Kidney (tissue), 14 donors: Measurements from ENCODE around the gene SPC24. TPM values are rescaled to one million over a fixed set of nuclear protein-coding genes. Genes with fewer than 3 reads are reported as not detected.

Experiments
- DNase-seq, 5 donors: peaks; one replicate each; pipeline ENCODE4 v3.0.0-alpha.2; 2013 to 2020
- FAIRE-seq: peaks from 2 replicates; lab custom pipeline; 2012; peaks lifted over from hg19 to GRCh38; lab: Jason Lieb, UNC
- H3K27ac ChIP-seq, 2 donors: one replicate each; pipeline ENCODE4 v1.7.0; 2013; ENCODE audit warnings: low read depth in 2 of 2, low read length in 2 of 2, inconsistent platforms in 1 of 2
- H3K27me3 ChIP-seq: one replicate; pipeline ENCODE4 v1.7.1; 2013; ENCODE audit warnings: low read length, inconsistent platforms; ENCODE audit not compliant: control insufficient read depth, insufficient read depth
- H3K36me3 ChIP-seq, 3 donors: one replicate each; pipeline versions ENCODE4 v1.7.0 to v1.7.1; 2013; ENCODE audit warnings: low read length in 3 of 3, control low read depth in 1 of 3, inconsistent platforms in 1 of 3; ENCODE audit not compliant: insufficient read depth in 3 of 3, control insufficient read depth in 2 of 3
- H3K4me1 ChIP-seq, 3 donors: one replicate each; pipeline versions ENCODE4 v1.7.0 to v1.7.1; 2013; ENCODE audit warnings: low read length in 3 of 3, inconsistent platforms in 1 of 3, low read depth in 1 of 3; ENCODE audit not compliant: control insufficient read depth in 2 of 3, insufficient read depth in 2 of 3
- H3K4me3 ChIP-seq, 3 donors: one replicate each; pipeline versions ENCODE4 v1.7.0 to v1.8.1; 2013; ENCODE audit warnings: low read length in 3 of 3, control low read depth in 1 of 3, inconsistent platforms in 1 of 3
- H3K9ac ChIP-seq, 3 donors: one replicate each; pipeline versions ENCODE4 v1.7.0 to v1.7.1; 2013; ENCODE audit warnings: low read length in 3 of 3, control low read depth in 1 of 3, inconsistent platforms in 1 of 3
- H3K9me3 ChIP-seq, 3 donors: one replicate each; pipeline versions ENCODE4 v1.7.0 to v1.7.1; 2013; ENCODE audit warnings: low read length in 3 of 3, control low read depth in 1 of 3, inconsistent platforms in 1 of 3; ENCODE audit not compliant: control insufficient read depth in 2 of 3, insufficient read depth in 1 of 3
- intact Hi-C: fragments of 100-400 bp; cut with DNase I; formaldehyde crosslinking; loops from one replicate; pipeline ENCODE4 v1.11.1; 2022
- polyA plus RNA-seq: library from polyadenylated mRNA; stranded (reverse); fragments of 350-450 nt; fragmentation: Illumina TruSeq; extraction: RNeasy Lipid Tissue Mini Kit (QIAGEN cat#74804); gene quantifications from one replicate; pipeline ENCODE4 v1.2.3, GENCODE V29; 2014; ENCODE audit warnings: low read depth, low replicate concordance; ENCODE audit not compliant: insufficient read depth
- total RNA-seq: library from RNA; stranded (reverse); fragmentation: NEBNext Ultra II Directional; extraction: Animal tissue kit (Norgen Biotek cat#: 25700); gene quantifications from one replicate; pipeline ENCODE4 v1.2.1, GENCODE V29; 2021
- TF ChIP-seq, protein P1 (sequence below): IDR thresholded peaks from 3 replicates; pipeline ENCODE4 v1.5.1; 2012; ENCODE audit warnings: mild to moderate bottlenecking, moderate library complexity, borderline replicate concordance; ENCODE audit not compliant: insufficient read depth; ENCODE audit errors: extremely low read depth
- donor health status: control.
- donor health status: control.
- donor health status: control.
- donor health status: control.
- donor health status: control.
- donor health status: DM: yes; HTN: yes; CAD: no.
- donor health status: Normal renal cell carcinoma (clear cell type).

SPC24 gene
- total and polyA plus RNA-seq, 2 donors from 2014 or later: 0.65 to 1.7 TPM

DNA sequence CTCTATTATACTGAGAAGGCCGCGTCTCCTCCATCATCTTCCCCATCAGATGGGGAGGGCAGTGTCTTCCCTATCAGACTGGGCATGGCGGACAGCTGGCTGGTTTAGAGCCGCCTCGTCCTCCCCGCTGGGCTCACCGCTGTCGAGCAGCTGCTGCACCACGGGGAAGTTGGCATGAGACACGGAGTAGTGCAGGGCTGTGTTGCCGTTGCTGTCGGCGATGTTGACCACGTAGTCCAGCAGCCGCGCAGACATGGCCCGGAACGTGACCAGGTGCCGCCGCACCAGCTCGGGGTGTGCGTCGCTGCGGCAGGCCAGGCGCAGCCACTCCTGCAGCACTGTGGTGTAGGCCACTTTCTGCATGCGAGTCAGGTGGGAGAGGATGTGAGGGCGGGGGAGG is 18.8 kb upstream of the SPC24 start:
- TF ChIP-seq, protein P1, sequence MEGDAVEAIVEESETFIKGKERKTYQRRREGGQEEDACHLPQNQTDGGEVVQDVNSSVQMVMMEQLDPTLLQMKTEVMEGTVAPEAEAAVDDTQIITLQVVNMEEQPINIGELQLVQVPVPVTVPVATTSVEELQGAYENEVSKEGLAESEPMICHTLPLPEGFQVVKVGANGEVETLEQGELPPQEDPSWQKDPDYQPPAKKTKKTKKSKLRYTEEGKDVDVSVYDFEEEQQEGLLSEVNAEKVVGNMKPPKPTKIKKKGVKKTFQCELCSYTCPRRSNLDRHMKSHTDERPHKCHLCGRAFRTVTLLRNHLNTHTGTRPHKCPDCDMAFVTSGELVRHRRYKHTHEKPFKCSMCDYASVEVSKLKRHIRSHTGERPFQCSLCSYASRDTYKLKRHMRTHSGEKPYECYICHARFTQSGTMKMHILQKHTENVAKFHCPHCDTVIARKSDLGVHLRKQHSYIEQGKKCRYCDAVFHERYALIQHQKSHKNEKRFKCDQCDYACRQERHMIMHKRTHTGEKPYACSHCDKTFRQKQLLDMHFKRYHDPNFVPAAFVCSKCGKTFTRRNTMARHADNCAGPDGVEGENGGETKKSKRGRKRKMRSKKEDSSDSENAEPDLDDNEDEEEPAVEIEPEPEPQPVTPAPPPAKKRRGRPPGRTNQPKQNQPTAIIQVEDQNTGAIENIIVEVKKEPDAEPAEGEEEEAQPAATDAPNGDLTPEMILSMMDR: no peak
- FAIRE-seq (no peak), DNase-seq (no peak)
- Histone ChIP-seq H3K4me3 (no peak overlapping the region), H3K36me3 (peaks cover 4 to 38% (median 21%) of the 10 kb centered on the region in 3 donors), H3K9ac (no peak overlapping the region), H3K9me3 (no peaks in the 10 kb centered on the region), H3K27ac (no peak overlapping the region), H3K27me3 (no peaks in the 10 kb centered on the region), H3K4me1 (no peaks in the 10 kb centered on the region)
- intact Hi-C loops: no loop called here

DNA sequence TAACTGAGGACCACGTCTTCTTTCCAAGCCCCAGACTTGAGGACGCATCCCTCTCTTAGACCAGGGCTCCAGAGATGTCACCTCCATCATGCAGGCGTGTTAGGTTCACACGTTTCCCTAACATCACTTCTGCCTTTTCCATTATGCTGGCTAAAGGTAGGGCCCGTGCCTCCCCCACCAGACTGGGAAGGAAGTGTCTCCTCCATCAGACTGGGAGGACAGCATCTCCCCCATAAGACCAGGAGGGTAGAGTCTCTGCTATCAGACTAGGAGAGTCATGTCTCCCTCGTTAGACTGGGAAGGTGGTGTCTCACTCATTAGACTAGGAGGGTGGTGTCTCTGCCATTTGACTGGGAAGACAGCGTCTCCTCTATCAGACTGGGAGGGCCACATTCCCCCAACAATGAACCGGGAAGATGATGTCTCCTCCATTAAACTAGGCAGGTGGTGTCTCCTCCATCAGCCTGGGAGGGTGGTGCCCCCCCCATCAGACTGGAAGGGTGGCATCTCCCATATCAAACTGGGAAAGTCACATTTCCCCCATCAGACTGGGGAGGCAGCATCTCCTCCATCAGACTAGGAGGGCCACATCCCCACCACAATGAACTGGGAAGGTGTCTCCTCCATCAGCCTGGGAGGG is 18.1 kb upstream of the SPC24 start:
- Histone ChIP-seq H3K9ac (no peak overlapping the region), H3K27me3 (no peaks in the 10 kb centered on the region), H3K27ac (no peak overlapping the region), H3K36me3 (peaks cover 4 to 42% (median 22%) of the 10 kb centered on the region in 3 donors), H3K4me3 (no peak overlapping the region), H3K9me3 (no peaks in the 10 kb centered on the region), H3K4me1 (no peaks in the 10 kb centered on the region)
- FAIRE-seq (no peak), DNase-seq (no peak)
- intact Hi-C loops: no loop called here
- TF ChIP-seq, protein P1: no peak

DNA sequence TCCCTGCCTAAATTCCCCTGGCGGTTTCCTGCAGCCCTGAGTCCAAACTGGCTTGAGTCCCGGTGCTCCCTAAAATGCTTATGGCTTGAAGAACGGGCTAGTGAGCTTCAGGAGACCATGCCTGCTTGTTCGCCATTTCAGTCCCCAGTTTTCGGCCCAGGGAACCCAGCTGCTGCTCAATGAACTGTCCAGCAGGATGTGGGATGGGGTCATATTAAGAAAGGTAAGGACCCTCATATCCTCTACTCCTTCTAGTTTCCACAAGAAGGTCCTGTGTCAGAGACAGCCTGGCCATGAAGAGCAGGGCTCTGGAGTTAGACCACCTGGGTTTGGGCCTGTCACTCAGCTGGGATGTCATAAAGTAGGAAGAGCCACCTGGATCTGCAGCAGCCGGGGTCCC is 17.0 kb upstream of the SPC24 start:
- Histone ChIP-seq H3K9ac (no peak overlapping the region), H3K4me3 (no peak overlapping the region), H3K27me3 (no peaks in the 10 kb centered on the region), H3K4me1 (no peaks in the 10 kb centered on the region), H3K36me3 (peaks cover 4 to 48% (median 25%) of the 10 kb centered on the region in 3 donors), H3K9me3 (no peaks in the 10 kb centered on the region), H3K27ac (no peak overlapping the region)
- intact Hi-C loops: no loop called here
- DNase-seq: no peak
- TF ChIP-seq, protein P1: no peak
- no peak for FAIRE-seq

- TF ChIP-seq, protein P1: no peak
- DNase-seq: no peak
- intact Hi-C loops: no loop called here
- Histone ChIP-seq H3K27ac (no peak overlapping the region), H3K9ac (no peak overlapping the region), H3K4me3 (no peak overlapping the region), H3K4me1 (peaks cover 0 to 3% (median 0%) of the 10 kb centered on the region in 3 donors), H3K9me3 (no peaks in the 10 kb centered on the region), H3K27me3 (no peaks in the 10 kb centered on the region), H3K36me3 (peaks cover 3 to 41% (median 22%) of the 10 kb centered on the region in 3 donors)
- FAIRE-seq: no peak
Observed at GRCh38 chr19:11171144-11171543, 15.6 kb upstream of the SPC24 start.
